AG09319 (cell line): Measurements from ENCODE around the gene PARK7.
"Not testable (repeated sequence)": the region's sequence is repeated elsewhere in the genome, so short reads cannot be mapped to it uniquely, and the experiment has no call there.

Source experiments
- DNase-seq: peaks from one replicate; pipeline ENCODE4 v3.0.0-alpha.2; 2010; ENCODE audit warnings: low read depth; ENCODE audit errors: extremely low read depth
- TF ChIP-seq, protein P1 (sequence below): IDR thresholded peaks from 2 replicates; pipeline ENCODE4 v1.5.1; 2011; ENCODE audit warnings: low read depth, mild to moderate bottlenecking, inconsistent platforms, low read length, moderate library complexity

PARK7 gene

DNA sequence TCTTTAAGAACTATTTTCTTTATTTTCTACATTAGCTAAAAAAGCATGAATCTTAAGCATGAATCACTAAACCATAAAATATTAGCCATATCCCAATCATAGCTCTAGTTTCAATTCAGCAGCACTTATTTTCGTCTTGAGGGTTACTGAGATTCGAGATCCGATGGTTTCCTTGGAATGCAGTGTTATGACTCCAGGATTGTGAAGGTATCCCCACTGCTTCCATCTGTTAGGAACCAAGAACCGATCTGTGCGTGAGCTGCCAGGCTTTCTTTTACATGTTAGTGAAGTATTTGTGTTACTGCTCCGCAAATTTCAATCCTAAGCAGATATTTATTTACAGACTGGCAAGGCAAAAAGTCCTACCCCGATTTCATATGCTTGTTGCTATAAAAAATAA lies 39.7 kb upstream of the PARK7 start:
- TF ChIP-seq, protein P1, sequence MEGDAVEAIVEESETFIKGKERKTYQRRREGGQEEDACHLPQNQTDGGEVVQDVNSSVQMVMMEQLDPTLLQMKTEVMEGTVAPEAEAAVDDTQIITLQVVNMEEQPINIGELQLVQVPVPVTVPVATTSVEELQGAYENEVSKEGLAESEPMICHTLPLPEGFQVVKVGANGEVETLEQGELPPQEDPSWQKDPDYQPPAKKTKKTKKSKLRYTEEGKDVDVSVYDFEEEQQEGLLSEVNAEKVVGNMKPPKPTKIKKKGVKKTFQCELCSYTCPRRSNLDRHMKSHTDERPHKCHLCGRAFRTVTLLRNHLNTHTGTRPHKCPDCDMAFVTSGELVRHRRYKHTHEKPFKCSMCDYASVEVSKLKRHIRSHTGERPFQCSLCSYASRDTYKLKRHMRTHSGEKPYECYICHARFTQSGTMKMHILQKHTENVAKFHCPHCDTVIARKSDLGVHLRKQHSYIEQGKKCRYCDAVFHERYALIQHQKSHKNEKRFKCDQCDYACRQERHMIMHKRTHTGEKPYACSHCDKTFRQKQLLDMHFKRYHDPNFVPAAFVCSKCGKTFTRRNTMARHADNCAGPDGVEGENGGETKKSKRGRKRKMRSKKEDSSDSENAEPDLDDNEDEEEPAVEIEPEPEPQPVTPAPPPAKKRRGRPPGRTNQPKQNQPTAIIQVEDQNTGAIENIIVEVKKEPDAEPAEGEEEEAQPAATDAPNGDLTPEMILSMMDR: no peak
- no peak for DNase-seq

DNA sequence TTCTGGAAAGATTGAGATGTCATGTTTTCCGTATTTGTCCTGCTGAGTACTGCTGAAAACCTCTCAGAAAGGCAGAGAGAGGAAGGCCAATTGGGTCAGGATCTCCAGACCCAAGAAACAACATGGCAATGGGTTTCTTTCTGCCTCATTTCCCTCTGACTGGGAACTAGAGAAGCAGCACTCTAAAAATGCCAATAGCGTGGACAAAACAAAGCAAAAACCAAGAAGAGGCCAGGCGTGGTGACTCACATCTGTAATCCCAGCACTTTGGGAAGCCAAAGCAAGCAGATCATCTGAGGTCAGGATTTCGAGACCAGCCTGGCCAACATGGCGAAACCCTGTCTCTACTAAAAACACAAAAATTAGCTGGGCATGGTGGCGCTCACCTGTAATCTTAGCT lies 39.2 kb upstream of the PARK7 start:
- no peak for DNase-seq
- TF ChIP-seq, protein P1: no peak

DNA sequence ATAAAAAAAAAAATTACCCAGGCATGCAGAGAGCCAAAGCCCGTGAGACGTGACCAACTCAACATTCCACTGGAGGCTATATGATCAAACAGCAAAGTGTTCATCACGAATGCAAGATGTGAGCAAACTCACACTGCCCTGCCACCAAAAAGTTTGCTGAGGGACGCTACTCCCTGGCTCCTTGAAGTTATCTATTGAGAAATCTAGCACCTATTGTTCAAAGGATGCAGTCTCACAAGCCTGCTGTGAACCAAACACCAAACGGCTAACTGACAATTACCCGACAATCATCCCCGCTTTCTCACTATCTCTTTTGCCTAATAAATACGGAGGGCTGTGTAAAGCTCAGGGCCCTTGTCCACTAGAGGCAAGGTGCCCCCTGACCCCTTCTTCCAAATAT lies 34.5 kb upstream of the PARK7 start:
- not testable (repeated sequence) for DNase-seq

DNA sequence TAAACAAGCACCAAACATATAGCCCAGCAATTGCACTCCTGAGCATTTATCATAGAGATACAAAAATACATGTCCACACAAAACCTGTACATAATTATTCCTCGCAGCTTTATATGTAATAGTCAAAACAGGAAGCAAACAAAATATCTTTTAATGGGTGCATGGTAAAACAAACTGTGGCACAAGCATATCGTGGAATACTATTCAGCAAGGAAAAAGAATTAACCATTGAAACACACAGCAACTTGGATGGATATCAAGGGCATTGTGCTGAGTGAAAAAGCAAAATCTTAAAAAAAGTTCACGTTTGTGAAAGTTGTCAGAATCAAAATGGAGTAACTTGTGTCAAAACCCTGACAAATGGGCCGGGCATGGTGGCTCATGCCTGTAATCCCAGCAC lies 33.3 kb upstream of the PARK7 start:
- DNase-seq: no peak
- TF ChIP-seq, protein P1: no peak

DNA sequence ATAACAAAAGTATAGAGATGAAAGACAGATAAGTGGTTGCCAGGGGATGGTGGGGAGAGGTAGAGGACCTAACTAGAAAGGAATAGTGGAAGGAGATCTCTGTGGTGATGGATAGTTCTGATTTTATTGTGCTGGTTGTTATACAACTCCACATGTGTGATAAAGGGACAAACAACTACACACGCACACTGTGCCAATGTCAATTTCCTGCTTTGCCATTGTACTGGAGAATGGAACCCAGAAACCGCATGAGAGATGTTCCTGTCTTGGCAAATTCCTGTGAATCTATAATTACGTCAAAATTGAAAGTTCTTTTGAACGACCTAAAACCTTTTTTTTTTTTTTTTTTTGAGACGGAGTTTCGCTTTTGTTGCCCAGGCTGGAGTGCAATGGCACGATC lies 31.9 kb upstream of the PARK7 start:
- DNase-seq: no peak
- TF ChIP-seq, protein P1: no peak

DNA sequence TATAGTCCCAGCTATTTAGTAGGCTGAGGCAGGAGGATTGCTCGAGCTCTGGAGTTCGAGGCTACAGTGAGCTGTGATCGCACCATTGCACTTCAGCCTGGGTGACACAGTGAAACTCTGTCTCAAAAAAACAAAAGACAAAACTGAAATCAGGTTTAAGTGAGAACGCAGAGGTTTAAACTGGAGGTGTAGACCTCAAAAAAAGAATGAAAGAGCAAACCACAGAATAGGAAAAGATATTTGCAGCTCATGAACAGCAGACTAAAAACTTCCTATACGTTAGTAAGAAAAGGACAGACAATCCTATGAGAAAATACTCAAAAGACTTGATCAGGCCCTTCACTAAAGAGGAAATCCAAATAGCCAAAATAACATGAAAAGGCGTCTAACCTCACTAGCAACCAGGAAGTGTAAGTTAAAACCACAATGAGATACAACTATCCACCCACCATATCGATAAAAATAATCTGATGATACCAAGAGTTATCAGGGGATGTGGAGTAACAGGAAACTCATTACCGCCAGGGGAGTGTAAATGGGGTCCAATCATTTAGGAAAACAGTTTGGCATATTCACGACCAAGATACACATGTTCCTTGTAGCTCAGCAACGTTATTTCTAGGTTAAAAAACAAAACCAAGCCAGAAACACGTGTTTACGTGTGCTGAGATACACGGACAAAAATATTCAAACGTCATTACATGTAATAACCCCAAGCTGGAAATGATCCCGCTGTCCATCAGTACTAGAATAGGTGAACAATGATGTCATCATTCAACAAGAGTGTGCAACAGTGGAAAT lies 30.7 kb upstream of the PARK7 start:
- no peak for DNase-seq
- TF ChIP-seq, protein P1: no peak

DNA sequence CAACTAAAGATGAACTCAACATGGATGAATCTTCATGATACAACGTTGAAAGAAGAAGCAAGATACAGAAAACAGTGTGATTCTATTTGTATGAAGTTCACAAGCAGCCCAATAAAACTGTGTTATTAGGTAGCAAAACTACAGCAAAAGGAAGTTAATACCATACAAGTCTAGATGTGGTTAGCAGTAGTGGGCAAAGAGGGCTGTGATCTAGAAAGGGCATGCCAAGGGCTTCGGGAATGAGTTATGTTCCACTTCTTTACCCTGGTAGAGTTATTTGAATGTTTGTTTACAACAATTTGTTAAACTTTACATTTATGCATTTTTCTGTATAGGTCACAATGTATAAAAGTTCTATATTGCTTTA lies 30.1 kb upstream of the PARK7 start:
- no peak for DNase-seq
- TF ChIP-seq, protein P1: no peak
